HEK293 (cell line): ENCODE data around the gene CLEC4F.

Experiments
- CTCF ChIA-PET: fragments of 350-600 bp; formaldehyde crosslinking; extraction: SDS; loops from one replicate; lab custom pipeline; 2021; ENCODE audit warnings: antibody characterized with exemption; lab: Yijun Ruan, JAX
- POLR2A ChIA-PET: fragments of 300-600 bp; formaldehyde crosslinking; extraction: SDS; loops from one replicate; lab custom pipeline; 2020; ENCODE audit warnings: antibody characterized with exemption, inconsistent platforms; lab: Yijun Ruan, JAX
- H3K27ac ChIP-seq: fragments of 200-500 bp; sonication (Bioruptor generic); 2 replicates; pipeline ENCODE4 v1.5.1; 2014; ENCODE audit warnings: low read depth, low read length, control low read depth, inconsistent platforms; ENCODE audit errors: extremely low read depth
- H3K36me3 ChIP-seq, 2 experiments: fragments of 200-500 bp in 1 of 2; sonication (Bioruptor generic) in 1 of 2; 1 replicate in 1 of 2; 2 replicates in 1 of 2; pipeline ENCODE4 v1.5.1; 2014 to 2017; ENCODE audit warnings: inconsistent platforms in 2 of 2, low read length in 2 of 2; ENCODE audit not compliant: control insufficient read depth in 2 of 2, insufficient read depth in 1 of 2
- H3K4me1 ChIP-seq: fragments of 200-500 bp; sonication (Bioruptor generic); 2 replicates; pipeline ENCODE4 v1.5.1; 2014; ENCODE audit warnings: mild to moderate bottlenecking, low read length, inconsistent platforms; ENCODE audit not compliant: control insufficient read depth, insufficient read depth
- H3K4me3 ChIP-seq: 2 replicates; pipeline ENCODE4 v1.5.1; 2011; ENCODE audit warnings: low read depth, mild to moderate bottlenecking, control low read depth, low read length, moderate library complexity
- H3K9me3 ChIP-seq: fragments of 200-500 bp; sonication (Bioruptor generic); 2 replicates; pipeline ENCODE4 v1.5.1; 2014; ENCODE audit warnings: low read depth, low read length, inconsistent platforms; ENCODE audit not compliant: control insufficient read depth, insufficient read depth
- CTCF ChIP-seq: fragments of 450-650 bp; formaldehyde crosslinking; IDR thresholded peaks from 2 replicates; pipeline ENCODE4 v1.5.1; 2016; ENCODE audit warnings: missing biosample characterization, missing genetic modification characterization
- GLIS1 ChIP-seq: fragments of 450-650 bp; formaldehyde crosslinking; IDR thresholded peaks from 2 replicates; pipeline ENCODE4 v1.5.1; 2016; ENCODE audit warnings: missing biosample characterization, missing genetic modification characterization
- MYNN ChIP-seq: fragments of 450-650 bp; formaldehyde crosslinking; IDR thresholded peaks from 2 replicates; pipeline ENCODE4 v1.5.1; 2016; ENCODE audit warnings: missing biosample characterization, missing genetic modification characterization, borderline replicate concordance
- OVOL3 ChIP-seq: fragments of 450-650 bp; formaldehyde crosslinking; IDR thresholded peaks from 2 replicates; pipeline ENCODE4 v1.5.1; 2016; ENCODE audit warnings: missing biosample characterization, missing genetic modification characterization
- PRDM2 ChIP-seq: fragments of 450-650 bp; formaldehyde crosslinking; IDR thresholded peaks from 2 replicates; pipeline ENCODE4 v1.5.1; 2016; ENCODE audit warnings: missing biosample characterization, missing genetic modification characterization, borderline replicate concordance
- SCRT1 ChIP-seq: fragments of 450-650 bp; formaldehyde crosslinking; IDR thresholded peaks from 2 replicates; pipeline ENCODE4 v1.5.1; 2016; ENCODE audit warnings: missing biosample characterization, missing genetic modification characterization, borderline replicate concordance
- SCRT2 ChIP-seq: fragments of 450-650 bp; formaldehyde crosslinking; IDR thresholded peaks from 2 replicates; pipeline ENCODE4 v1.5.1; 2016; ENCODE audit warnings: missing biosample characterization, missing genetic modification characterization
- SP7 ChIP-seq: fragments of 450-650 bp; formaldehyde crosslinking; IDR thresholded peaks from 2 replicates; pipeline ENCODE4 v1.5.1; 2016; ENCODE audit warnings: missing biosample characterization, missing genetic modification characterization
- TCF7L2 ChIP-seq: IDR thresholded peaks from 2 replicates; pipeline ENCODE4 v1.6.1; 2011; ENCODE audit warnings: low read depth, mild to moderate bottlenecking, inconsistent platforms, low read length, moderate library complexity, borderline replicate concordance
- WT1 ChIP-seq: fragments of 450-650 bp; formaldehyde crosslinking; IDR thresholded peaks from 2 replicates; pipeline ENCODE4 v1.5.1; 2016; ENCODE audit warnings: missing biosample characterization, missing genetic modification characterization
- ZFP41 ChIP-seq: fragments of 450-650 bp; formaldehyde crosslinking; IDR thresholded peaks from 2 replicates; pipeline ENCODE4 v1.5.1; 2016; ENCODE audit warnings: missing biosample characterization, missing genetic modification characterization, borderline replicate concordance
- ZNF112 ChIP-seq: fragments of 450-650 bp; formaldehyde crosslinking; IDR thresholded peaks from 2 replicates; pipeline ENCODE4 v1.5.0; 2017; ENCODE audit warnings: missing biosample characterization, missing genetic modification characterization
- ZNF513 ChIP-seq: fragments of 450-650 bp; IDR thresholded peaks from 2 replicates; pipeline ENCODE4 v1.5.1; 2018; ENCODE audit warnings: missing biosample characterization, missing genetic modification characterization
- ZNF530 ChIP-seq: fragments of 450-650 bp; formaldehyde crosslinking; IDR thresholded peaks from 2 replicates; pipeline ENCODE4 v1.5.1; 2016; ENCODE audit warnings: low read depth, missing biosample characterization, missing genetic modification characterization
- ZNF623 ChIP-seq: fragments of 450-650 bp; formaldehyde crosslinking; IDR thresholded peaks from 2 replicates; pipeline ENCODE4 v1.5.1; 2016; ENCODE audit warnings: missing biosample characterization, missing genetic modification characterization
- ZNF664 ChIP-seq: fragments of 450-650 bp; formaldehyde crosslinking; IDR thresholded peaks from 2 replicates; pipeline ENCODE4 v1.5.1; 2016; ENCODE audit warnings: missing biosample characterization, missing genetic modification characterization
- ZNF670 ChIP-seq: fragments of 450-650 bp; formaldehyde crosslinking; IDR thresholded peaks from 2 replicates; pipeline ENCODE4 v1.5.1; 2016; ENCODE audit warnings: missing biosample characterization, missing genetic modification characterization, low read depth
- ZNF692 ChIP-seq: fragments of 450-650 bp; formaldehyde crosslinking; IDR thresholded peaks from 2 replicates; pipeline ENCODE4 v1.5.1; 2016; ENCODE audit warnings: missing biosample characterization, missing genetic modification characterization

CLEC4F gene

GRCh38 chr2:70861777-70862625, 41.6 kb upstream of the CLEC4F start (continued):
- peak; percentile 94 for TF ChIP-seq CTCF

GRCh38 chr2:70855667-70856066, 35.3 kb upstream of the CLEC4F start:
- ChIA-PET POLR2A (no interaction called here), CTCF (interaction anchor here (0.7 to 2.5 kb wide), 4 partner anchors 16 to 299 kb away, joined by 3 to 8 read pairs (median 4); no protein-coding TSS in a partner anchor)

GRCh38 chr2:70854411-70854810, 34.0 kb upstream of the CLEC4F start:
- no peaks in the 10 kb centered on the region for H3K9me3 ChIP-seq
- no peak overlapping the region for H3K4me3 ChIP-seq
- no peak for TF ChIP-seq ZFP41 (tag by site-specific recombination)
- no peak for TF ChIP-seq ZNF530
- no peak for TF ChIP-seq PRDM2 (tag by site-specific recombination)
- POLR2A ChIA-PET = no interaction called here
- H3K27ac ChIP-seq = no peak overlapping the region
- H3K4me1 ChIP-seq = no peaks in the 10 kb centered on the region; the same call in 1 of the 2 replicates
- CTCF ChIA-PET = interaction anchor here (2.5 kb wide), 1 partner anchor 93 kb away, joined by 8 read pairs; no protein-coding TSS in a partner anchor
- H3K36me3 ChIP-seq = no peaks in the 10 kb centered on the region

More at GRCh38 chr2:70855667-70856066, 35.3 kb upstream of the CLEC4F start:
- Histone ChIP-seq H3K9me3 (no peaks in the 10 kb centered on the region), H3K27ac (no peak overlapping the region), H3K4me1 (no peaks in the 10 kb centered on the region; the same call in 1 of the 2 replicates)
- TF ChIP-seq SCRT1 (tag by site-specific recombination) = 0 out of 2 replicates have a peak, but pooled peaks have one; percentile 23
- peak; percentile 29; the same call in 1 of the 2 replicates for TF ChIP-seq GLIS1 (tag by site-specific recombination)
- 0 out of 2 replicates have a peak, but pooled peaks have one; percentile 13 for TF ChIP-seq SP7 (tag by site-specific recombination)
- peak; percentile 75 for TF ChIP-seq SCRT2 (tag by site-specific recombination)
- TF ChIP-seq OVOL3 = no peak
- peak; percentile 85 for TF ChIP-seq WT1 (tag by site-specific recombination)
- TF ChIP-seq, all 188 proteins: peak for 5
- Histone ChIP-seq H3K36me3 (no peaks in the 10 kb centered on the region), H3K4me3 (no peak overlapping the region)

GRCh38 chr2:70852824-70853223, 32.4 kb upstream of the CLEC4F start:
- H3K36me3 ChIP-seq = no peaks in the 10 kb centered on the region
- ChIA-PET POLR2A (no interaction called here), CTCF (interaction anchor here (0.6 to 2.0 kb wide), 5 partner anchors 9 to 95 kb away, joined by 3 to 23 read pairs (median 4); no protein-coding TSS in a partner anchor)
- H3K27ac ChIP-seq = no peak overlapping the region
- H3K4me3 ChIP-seq = no peak overlapping the region
- H3K4me1 ChIP-seq = no peaks in the 10 kb centered on the region; the same call in 1 of the 2 replicates
- H3K9me3 ChIP-seq = no peaks in the 10 kb centered on the region
- TF ChIP-seq ZNF664 (tag by site-specific recombination) (no peak), MYNN (tag by site-specific recombination) (no peak), ZNF692 (tag by site-specific recombination) (no peak), ZNF670 (no peak), ZNF112 (tag by site-specific recombination) (no peak), ZNF513 (tag by site-specific recombination) (no peak), ZNF623 (no peak), TCF7L2 (no peak)
